Middle frontal gyrus (tissue), 1 donor: ENCODE measurements around the gene PRXL2A.
"Not testable (repeated sequence)": the region's sequence is repeated elsewhere in the genome, so short reads cannot be mapped to it uniquely, and the experiment has no call there.

ENCODE experiments used
- DNase-seq: peaks from one replicate; pipeline ENCODE4 v3.0.0-alpha.2; 2015; ENCODE audit warnings: low spot score; ENCODE audit errors: extremely low spot score

Gene PRXL2A

GRCh38 chr10:80474941-80475340 lies 66.6 kb downstream of the PRXL2A start:
- DNase-seq, result no peak

DNA sequence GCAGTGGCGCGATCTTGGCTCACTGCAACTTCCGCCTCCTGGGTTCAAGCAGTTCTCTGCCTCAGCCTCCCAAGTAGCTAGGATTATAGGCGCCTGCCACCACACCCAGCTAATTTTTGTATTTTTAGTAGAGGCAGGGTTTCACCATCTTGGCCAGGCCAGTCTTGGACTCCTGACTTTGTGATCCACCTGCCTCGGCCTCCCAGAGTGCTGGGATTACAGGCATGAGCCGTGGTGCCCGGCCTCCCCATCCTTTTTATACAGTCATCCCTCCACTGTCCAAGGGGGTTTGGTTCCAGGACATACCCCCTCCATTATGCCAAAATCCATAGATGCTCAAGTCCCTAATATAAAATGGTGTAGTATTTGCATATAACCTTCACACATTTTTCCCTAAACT lies 67.3 kb downstream of the PRXL2A start:
- not testable (repeated sequence) for DNase-seq

GRCh38 chr10:80476685-80477084 lies 68.3 kb downstream of the PRXL2A start:
- DNase-seq, result no peak

DNA sequence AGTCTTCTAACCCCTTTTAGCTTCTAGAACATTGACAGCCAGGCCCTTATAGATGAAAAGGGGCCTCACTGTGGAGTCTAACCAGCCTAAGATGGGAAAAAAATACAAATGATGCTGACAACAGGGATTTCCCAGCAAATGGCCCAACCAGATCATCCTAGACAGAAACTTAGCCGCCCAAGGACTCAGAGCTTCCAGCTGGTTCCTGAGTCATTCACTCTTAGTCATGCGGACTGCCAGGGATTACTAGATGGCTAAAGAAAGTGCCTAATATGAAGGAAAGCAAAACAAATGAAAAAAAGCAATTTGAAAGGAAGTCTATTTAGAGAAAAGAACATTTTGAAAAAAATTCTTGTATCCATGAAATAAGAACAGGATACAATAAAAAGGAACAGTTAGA lies 69.5 kb downstream of the PRXL2A start:
- no peak for DNase-seq

GRCh38 chr10:80480373-80480772 lies 72.0 kb downstream of the PRXL2A start:
- not testable (repeated sequence) for DNase-seq

- no peak for DNase-seq
Observed at GRCh38 chr10:80480852-80481251, 72.5 kb downstream of the PRXL2A start.

- DNase-seq, result no peak
Observed at GRCh38 chr10:80484243-80484642, 75.9 kb downstream of the PRXL2A start.

- DNase-seq, result no peak
Observed at GRCh38 chr10:80484676-80485075, 76.3 kb downstream of the PRXL2A start.

GRCh38 chr10:80485076-80485945 lies 77.0 kb downstream of the PRXL2A start:
- no peak for DNase-seq

DNA sequence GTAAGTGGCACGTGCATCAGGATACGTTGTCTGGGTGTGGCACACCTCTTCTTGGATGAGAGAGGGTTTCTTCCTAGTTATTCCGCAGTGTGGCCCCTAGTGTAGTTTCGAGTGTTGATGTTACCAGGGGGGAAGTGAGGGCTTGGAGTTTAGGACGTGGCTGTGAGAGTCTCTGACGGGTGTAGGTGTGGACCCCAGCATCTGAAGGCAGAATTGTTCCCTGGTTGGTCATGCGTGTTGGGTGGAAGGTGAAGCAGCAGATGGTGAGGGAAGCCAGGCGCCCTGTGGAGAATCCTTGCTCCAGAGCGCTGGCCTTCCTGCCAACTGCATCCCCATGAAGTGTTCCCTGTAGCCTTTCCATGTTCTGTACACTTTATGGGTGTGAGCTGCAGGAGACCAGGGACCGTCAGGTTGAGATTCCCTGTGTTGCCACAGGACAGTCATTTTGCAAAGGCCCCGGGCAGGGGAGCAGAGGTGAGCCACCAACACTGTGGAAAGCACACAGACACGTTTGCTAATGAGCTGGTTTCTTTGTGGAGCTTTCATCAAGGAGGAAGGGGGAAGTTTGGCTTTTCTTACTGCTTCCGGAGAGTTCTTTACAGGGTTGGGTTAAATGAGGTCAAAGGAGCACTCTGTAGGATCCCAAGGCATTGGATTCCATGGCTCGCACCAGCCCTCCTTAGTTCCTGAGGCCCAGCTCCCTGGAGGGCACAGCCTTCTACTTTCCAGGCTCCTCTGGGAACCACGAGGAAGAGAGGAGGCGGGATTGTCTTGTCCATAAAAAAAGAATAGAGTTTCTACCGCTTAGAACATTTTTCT lies 77.8 kb downstream of the PRXL2A start:
- no peak for DNase-seq
